OCI-LY1 (cell line): Measurements from ENCODE around the gene HPCAL4.

Experiments used
- H2AFZ ChIP-seq: fragments of 200-600 bp; sonication (generic), shearing (Covaris generic); 2 replicates; pipeline ENCODE4 v1.6.0; 2014; ENCODE audit warnings: antibody characterized with exemption, mild to moderate bottlenecking, low read length
- H3F3A ChIP-seq: fragments of 200-600 bp; sonication (generic), shearing (Covaris generic); 2 replicates; pipeline ENCODE4 v1.6.0; 2014; ENCODE audit warnings: mild to moderate bottlenecking, antibody characterized with exemption, low read length, moderate library complexity; ENCODE audit not compliant: insufficient read depth
- H3K27ac ChIP-seq: fragments of 200-600 bp; sonication (generic); 2 replicates; pipeline ENCODE4 v1.5.1; 2014; ENCODE audit warnings: low read length, mixed run types, mild to moderate bottlenecking, low read depth; ENCODE audit not compliant: poor library complexity, severe bottlenecking
- H3K27me3 ChIP-seq: fragments of 200-600 bp; sonication (generic); 2 replicates; pipeline ENCODE4 v1.6.0; 2014; ENCODE audit warnings: antibody characterized with exemption, mild to moderate bottlenecking, low read length, moderate library complexity; ENCODE audit not compliant: insufficient read depth
- H3K36me3 ChIP-seq: fragments of 200-600 bp; sonication (generic); 2 replicates; pipeline ENCODE4 v1.6.1; 2014; ENCODE audit warnings: mild to moderate bottlenecking, antibody characterized with exemption, low read length, moderate library complexity, mixed read lengths; ENCODE audit not compliant: insufficient read depth
- H3K4me1 ChIP-seq: fragments of 200-600 bp; sonication (generic); 2 replicates; pipeline ENCODE4 v1.5.1; 2014; ENCODE audit warnings: mild to moderate bottlenecking, low read length, moderate library complexity; ENCODE audit not compliant: insufficient read depth, severe bottlenecking
- H3K4me2 ChIP-seq: fragments of 200-600 bp; sonication (generic), shearing (Covaris generic); 2 replicates; pipeline ENCODE4 v1.6.1; 2014; ENCODE audit warnings: low read length
- H3K4me3 ChIP-seq: fragments of 200-600 bp; sonication (generic); 2 replicates; pipeline ENCODE4 v1.5.1; 2014; ENCODE audit warnings: low read length, low read depth, mild to moderate bottlenecking, mixed read lengths; ENCODE audit not compliant: poor library complexity, severe bottlenecking
- H3K79me2 ChIP-seq: fragments of 200-600 bp; shearing (Covaris generic); 2 replicates; pipeline ENCODE4 v1.6.1; 2016; ENCODE audit warnings: mixed run types, low read length, mixed read lengths; ENCODE audit not compliant: insufficient read depth
- H3K9ac ChIP-seq: fragments of 200-600 bp; sonication (generic), shearing (Covaris generic); 2 replicates; pipeline ENCODE4 v1.6.1; 2014; ENCODE audit warnings: mild to moderate bottlenecking, low read length, mixed read lengths
- H3K9me2 ChIP-seq: fragments of 200-600 bp; sonication (generic), shearing (Covaris generic); 2 replicates; pipeline ENCODE4 v1.6.1; 2014; ENCODE audit warnings: low read depth, mild to moderate bottlenecking, low read length, mixed read lengths
- H3K9me3 ChIP-seq: fragments of 200-600 bp; shearing (Covaris generic); 2 replicates; pipeline ENCODE4 v1.6.1; 2014; ENCODE audit warnings: low read length, mixed read lengths
- H4K20me1 ChIP-seq: fragments of 200-600 bp; sonication (generic), shearing (Covaris generic); 2 replicates; pipeline ENCODE4 v1.6.0; 2016; ENCODE audit warnings: mild to moderate bottlenecking, low read length; ENCODE audit not compliant: insufficient read depth
- CTCF ChIP-seq: fragments of 200-600 bp; sonication (generic), shearing (Covaris generic); IDR thresholded peaks from 2 replicates; pipeline ENCODE4 v1.5.1; 2017; ENCODE audit warnings: mild to moderate bottlenecking, antibody characterized with exemption, low read length, moderate library complexity, mixed read lengths
- EZH2 ChIP-seq: fragments of 200-600 bp; sonication (generic), shearing (Covaris generic); IDR thresholded peaks from 2 replicates; pipeline ENCODE4 v1.8.0; 2017; ENCODE audit warnings: borderline replicate concordance, mixed run types, mild to moderate bottlenecking, antibody characterized with exemption, low read length, moderate library complexity, mixed read lengths

HPCAL4 gene

GRCh38 chr1:39632323-39632681 lies 58.9 kb downstream of the HPCAL4 start:
- Histone ChIP-seq H2AFZ (no peak overlapping the region), H3K4me1 (no peaks in the 10 kb centered on the region), H3K4me3 (no peak overlapping the region)

GRCh38 chr1:39631361-39632322 lies 59.6 kb downstream of the HPCAL4 start:
- H3K9me3 ChIP-seq = no peaks in the 10 kb centered on the region
- H3K4me2 ChIP-seq = no peak overlapping the region
- no peak for TF ChIP-seq EZH2
- no peak for TF ChIP-seq CTCF
- H4K20me1 ChIP-seq = no peaks in the 10 kb centered on the region
- H3K36me3 ChIP-seq = no peaks in the 10 kb centered on the region
- H3K79me2 ChIP-seq = no peaks in the 10 kb centered on the region
- H3K27ac ChIP-seq = no peak overlapping the region
- H3K4me3 ChIP-seq = no peak overlapping the region
- no peaks in the 10 kb centered on the region for H3K4me1 ChIP-seq
- peaks cover 6% of the 10 kb centered on the region; the same call in 1 of the 2 replicates for H3K27me3 ChIP-seq
- no peak overlapping the region for H3K9ac ChIP-seq
- no peaks in the 10 kb centered on the region for H3K9me2 ChIP-seq
- H3F3A ChIP-seq = no peaks in the 10 kb centered on the region
- H2AFZ ChIP-seq = no peak overlapping the region

More at GRCh38 chr1:39632323-39632681, 58.9 kb downstream of the HPCAL4 start:
- no peak for TF ChIP-seq CTCF
- TF ChIP-seq EZH2 = no peak
- Histone ChIP-seq H3K4me2 (no peak overlapping the region), H3K27ac (no peak overlapping the region), H3K9me2 (no peaks in the 10 kb centered on the region), H3K36me3 (no peaks in the 10 kb centered on the region), H3F3A (no peaks in the 10 kb centered on the region), H4K20me1 (no peaks in the 10 kb centered on the region), H3K9me3 (no peaks in the 10 kb centered on the region), H3K79me2 (no peaks in the 10 kb centered on the region), H3K27me3 (peaks cover 3% of the 10 kb centered on the region; the same call in 1 of the 2 replicates), H3K9ac (no peak overlapping the region)

- no peaks in the 10 kb centered on the region for H3K36me3 ChIP-seq
- TF ChIP-seq CTCF (no peak), EZH2 (no peak)
- no peaks in the 10 kb centered on the region for H3K79me2 ChIP-seq
- H3F3A ChIP-seq = no peaks in the 10 kb centered on the region
- H3K4me3 ChIP-seq = no peak overlapping the region
- no peak overlapping the region for H3K27ac ChIP-seq
- H3K27me3 ChIP-seq = peaks cover 6% of the 10 kb centered on the region; the same call in 1 of the 2 replicates
- H3K9ac ChIP-seq = no peak overlapping the region
- no peak overlapping the region for H2AFZ ChIP-seq
- no peaks in the 10 kb centered on the region for H3K9me3 ChIP-seq
- no peaks in the 10 kb centered on the region for H4K20me1 ChIP-seq
- H3K9me2 ChIP-seq = no peaks in the 10 kb centered on the region
- no peak overlapping the region for H3K4me2 ChIP-seq
- H3K4me1 ChIP-seq = no peaks in the 10 kb centered on the region
These were observed 62.4 kb downstream of the HPCAL4 start for GRCh38 chr1:39628807-39629350.
